HepG2 (cell line): Measurements from ENCODE around the gene SGPP1. TPM values are rescaled to one million over a fixed set of nuclear protein-coding genes. Genes with fewer than 3 reads are reported as not detected.

Source experiments
- ATAC-seq: fragments of 200-7000 bp; cut with Tn5 transposase; 3 replicates; pipeline ENCODE4 v1.9.1; 2020; ENCODE audit warnings: mild to moderate bottlenecking, moderate library complexity
- BruUV-seq: library from RNA; stranded (reverse); fragments of 400-500 nt; replicated peaks from 2 replicates; lab custom pipeline; 2021; lab: Mats Ljungman, UMichigan
- CTCF ChIA-PET: fragments of 300-600 bp; formaldehyde crosslinking; extraction: SDS; loops from one replicate; lab custom pipeline; 2021; ENCODE audit warnings: low total read pairs, inconsistent platforms, low intra/inter-chr PET ratio; lab: Yijun Ruan, JAX
- POLR2A ChIA-PET: fragments of 350-600 bp; sonication (Branson Sonifier 250); formaldehyde crosslinking; loops from one replicate; lab custom pipeline; 2020; ENCODE audit warnings: antibody characterized with exemption, inconsistent platforms; lab: Yijun Ruan, JAX
- DNase-seq: peaks from one replicate; pipeline ENCODE4 v3.0.0-alpha.2; 2015; ENCODE audit warnings: low spot score
- FAIRE-seq: peaks from 3 replicates; lab custom pipeline; 2011; peaks lifted over from hg19 to GRCh38; lab: Jason Lieb, UNC
- H2AFZ ChIP-seq: one replicate; pipeline ENCODE4 v1.6.1; 2011; ENCODE audit warnings: low read length, inconsistent platforms
- H3K27ac ChIP-seq: fragments of 300-600 bp; 3 replicates; pipeline ENCODE4 v1.8.0; 2011; ENCODE audit warnings: mixed run types, mild to moderate bottlenecking, mixed read lengths, low read length, inconsistent platforms; ENCODE audit not compliant: insufficient read depth; ENCODE audit errors: extremely low read length
- H3K27me3 ChIP-seq, 2 experiments: fragments of 200-600 bp in 1 of 2; 2 replicates in 1 of 2; 3 replicates in 1 of 2; pipeline versions ENCODE4 v1.6.0 to v1.8.0; 2011; ENCODE audit warnings: low read length in 2 of 2, mild to moderate bottlenecking in 2 of 2, moderate library complexity in 2 of 2, inconsistent platforms in 1 of 2; ENCODE audit not compliant: insufficient read depth in 2 of 2, control insufficient read depth in 1 of 2
- H3K36me3 ChIP-seq, 2 experiments: fragments of 200-600 bp in 1 of 2; replicated peaks in 1 of 2; 2 replicates in 1 of 2; 3 replicates in 1 of 2; pipeline versions ENCODE4 v1.5.1 to v1.8.0; 2011; ENCODE audit warnings: low read length in 2 of 2, inconsistent platforms in 1 of 2; ENCODE audit not compliant: insufficient read depth in 2 of 2, control insufficient read depth in 1 of 2
- H3K4me1 ChIP-seq: 2 replicates; pipeline ENCODE4 v1.5.1; 2012; ENCODE audit warnings: low read length, inconsistent platforms; ENCODE audit not compliant: insufficient read depth
- H3K4me2 ChIP-seq: 2 replicates; pipeline ENCODE4 v1.6.0; 2011; ENCODE audit warnings: low read depth, low read length, inconsistent platforms
- H3K4me3 ChIP-seq, 3 experiments: fragments of 200-600 bp in 1 of 3; sonication (generic), shearing (Covaris generic) in 1 of 3; replicated peaks in 1 of 3; 2 replicates each; pipeline ENCODE4 v1.5.1; 2011 to 2016; ENCODE audit warnings: low read length in 3 of 3, inconsistent platforms in 2 of 3, low read depth in 2 of 3, mild to moderate bottlenecking in 2 of 3, control low read depth in 1 of 3, mixed read lengths in 1 of 3; ENCODE audit not compliant: insufficient read depth in 1 of 3
- H3K79me2 ChIP-seq: one replicate; pipeline ENCODE4 v1.6.1; 2011; ENCODE audit warnings: low read length, inconsistent platforms; ENCODE audit not compliant: insufficient read depth
- H3K9ac ChIP-seq: 2 replicates; pipeline ENCODE4 v1.6.0; 2011; ENCODE audit warnings: mild to moderate bottlenecking, low read depth, low read length, inconsistent platforms; ENCODE audit not compliant: insufficient read depth
- H3K9me3 ChIP-seq: 2 replicates; pipeline ENCODE4 v1.5.1; 2012; ENCODE audit warnings: mild to moderate bottlenecking, low read length
- H4K20me1 ChIP-seq: 2 replicates; pipeline ENCODE4 v1.6.0; 2011; ENCODE audit warnings: inconsistent platforms, mild to moderate bottlenecking, low read length, moderate library complexity; ENCODE audit not compliant: insufficient read depth
- DDIT3 ChIP-seq: sonication (generic); formaldehyde crosslinking; IDR thresholded peaks from 2 replicates; pipeline ENCODE4 v1.4.0; 2020; ENCODE audit warnings: mild to moderate bottlenecking, missing genetic modification reagents
- ZC3H4 ChIP-seq: sonication (generic); formaldehyde crosslinking; IDR thresholded peaks from 2 replicates; pipeline ENCODE4 v1.4.0; 2020; ENCODE audit warnings: missing genetic modification reagents, borderline replicate concordance
- ZFAT ChIP-seq: sonication (generic); formaldehyde crosslinking; conservative IDR thresholded peaks from 2 replicates; pipeline ENCODE4 v1.8.1; 2023; ENCODE audit warnings: missing genetic modification reagents, inconsistent platforms
- ZNF24 ChIP-seq: fragments of 450-650 bp; IDR thresholded peaks from 2 replicates; pipeline ENCODE4 v1.6.1; 2017; ENCODE audit warnings: antibody characterized with exemption, mild to moderate bottlenecking
- ZNF550 ChIP-seq: sonication (generic); formaldehyde crosslinking; IDR thresholded peaks from 2 replicates; pipeline ENCODE4 v1.4.0; 2020; ENCODE audit warnings: mild to moderate bottlenecking, missing genetic modification reagents, borderline replicate concordance
- WGBS: methylation state at CpG from one replicate; pipeline ENCODE4 v1.1.6; 2017; ENCODE audit warnings: low lambda C conversion rate; 5-methylcytosine and 5-hydroxymethylcytosine counted together
- in situ Hi-C: cut with HindIII; loops from 2 replicates; pipeline ENCODE4 v1.10.0; 2017; ENCODE audit warnings: low pct_unique_long_range_greater_than_20kb; ENCODE audit not compliant: extremely low pct_ligation_motif_present
- intact Hi-C: fragments of 100-400 bp; cut with micrococcal nuclease; formaldehyde crosslinking; loops from one replicate; pipeline ENCODE4 v1.10.0; 2022; ENCODE audit not compliant: unreplicated experiment
- polyA plus RNA-seq, 8 experiments: library from polyadenylated mRNA; depleted of rRNA in 3 of 8; stranded (reverse) in 7 of 8; unstranded in 1 of 8; fragments of >200 nt; fragmentation: Illumina TruSeq in 4 of 8; extraction: Trizol in 4 of 8; gene quantifications; 2 replicates each; pipeline versions ENCODE4 v1.2.1 to v1.2.3, GENCODE V29; 2011 to 2016; ENCODE audit warnings: low read depth in 4 of 8, missing spikeins in 1 of 8, mixed read lengths in 1 of 8; ENCODE audit not compliant: insufficient read depth in 1 of 8
- total RNA-seq, 5 experiments: library from RNA; depleted of rRNA; stranded (reverse); fragments of >200 nt; fragmentation: Illumina TruSeq; extraction: Trizol; gene quantifications; 2 replicates each; pipeline ENCODE4 v1.2.3, GENCODE V29; 2016; ENCODE audit warnings: low read depth in 1 of 5
- TF ChIP-seq, protein P1 (sequence below): sonication (generic); formaldehyde crosslinking; IDR thresholded peaks from 2 replicates; pipeline ENCODE4 v1.5.0; 2020; ENCODE audit warnings: mild to moderate bottlenecking, missing genetic modification reagents

The SGPP1 gene
- total and polyA plus RNA-seq, 2 of the 13 experiments (the other 11 are each of a cell fraction or from before 2014, with no cell fraction given), result 6.4 to 6.8 TPM

- ChIA-PET POLR2A (no interaction called here), CTCF (no interaction called here)
- H3K27me3 ChIP-seq, result no peaks in the 10 kb centered on the region
- TF ChIP-seq ZFAT (CRISPR knock-in tag) (no peak), ZNF24 (0 out of 2 replicates have a peak, but pooled peaks have one; percentile 30), DDIT3 (no peak), ZC3H4 (CRISPR knock-in tag) (no peak), ZNF550 (CRISPR knock-in tag) (no peak)
- TF ChIP-seq, protein P1, sequence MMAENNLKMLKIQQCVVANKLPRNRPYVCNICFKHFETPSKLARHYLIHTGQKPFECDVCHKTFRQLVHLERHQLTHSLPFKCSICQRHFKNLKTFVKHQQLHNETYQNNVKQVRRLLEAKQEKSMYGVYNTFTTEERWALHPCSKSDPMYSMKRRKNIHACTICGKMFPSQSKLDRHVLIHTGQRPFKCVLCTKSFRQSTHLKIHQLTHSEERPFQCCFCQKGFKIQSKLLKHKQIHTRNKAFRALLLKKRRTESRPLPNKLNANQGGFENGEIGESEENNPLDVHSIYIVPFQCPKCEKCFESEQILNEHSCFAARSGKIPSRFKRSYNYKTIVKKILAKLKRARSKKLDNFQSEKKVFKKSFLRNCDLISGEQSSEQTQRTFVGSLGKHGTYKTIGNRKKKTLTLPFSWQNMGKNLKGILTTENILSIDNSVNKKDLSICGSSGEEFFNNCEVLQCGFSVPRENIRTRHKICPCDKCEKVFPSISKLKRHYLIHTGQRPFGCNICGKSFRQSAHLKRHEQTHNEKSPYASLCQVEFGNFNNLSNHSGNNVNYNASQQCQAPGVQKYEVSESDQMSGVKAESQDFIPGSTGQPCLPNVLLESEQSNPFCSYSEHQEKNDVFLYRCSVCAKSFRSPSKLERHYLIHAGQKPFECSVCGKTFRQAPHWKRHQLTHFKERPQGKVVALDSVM (CRISPR knock-in tag), result peak; percentile 60; the same call in 1 of the 2 replicates
- H3K4me1 ChIP-seq, result peaks cover 19% of the 10 kb centered on the region; the same call in 1 of the 2 replicates
- intact Hi-C loops, result no loop called here
- ATAC-seq, result no peak
- no peak for DNase-seq
- H3K36me3 ChIP-seq, result no peaks in the 10 kb centered on the region
- in situ Hi-C loops, result no loop called here
- no peak overlapping the region for H2AFZ ChIP-seq
- no peak overlapping the region for H3K27ac ChIP-seq
- H3K9me3 ChIP-seq, result no peaks in the 10 kb centered on the region
- H3K4me3 ChIP-seq, result no peak overlapping the region
- H3K9ac ChIP-seq, result no peak overlapping the region
- no TSS peak for BruUV-seq
- H4K20me1 ChIP-seq, result no peaks in the 10 kb centered on the region
- H3K79me2 ChIP-seq, result no peaks in the 10 kb centered on the region
- 66% methylated on average over 5 of the region's 5 CpGs for WGBS
- no peak for FAIRE-seq
- no peak overlapping the region for H3K4me2 ChIP-seq
Observed at GRCh38 chr14:63673255-63673654, 54.6 kb downstream of the SGPP1 start.
